Activated CD4-positive, alpha-beta T cell treated with anti-CD3 and anti-CD28 coated beads, Interleukin-2, amount 50 U/mL, for 24 hours (primary cell): Measurements from ENCODE around the gene XRN2.
"Not testable (repeated sequence)": the region's sequence is repeated elsewhere in the genome, so short reads cannot be mapped to it uniquely, and the experiment has no call there.

Experiments
- DNase-seq, 2 donors: peaks; one replicate each; pipeline ENCODE4 v3.0.0-alpha.2; 2020; ENCODE audit warnings: low read depth in 1 of 2, low spot score in 1 of 2

The XRN2 gene

GRCh38 chr20:21423712-21424111, 120.6 kb downstream of the XRN2 start:
- not testable (repeated sequence) for DNase-seq

- no peak for DNase-seq
Observed at GRCh38 chr20:21424846-21425245, 121.7 kb downstream of the XRN2 start.

- no peak for DNase-seq
Observed at GRCh38 chr20:21430020-21430419, 126.9 kb downstream of the XRN2 start.

GRCh38 chr20:21432911-21433310, 129.8 kb downstream of the XRN2 start:
- no peak for DNase-seq

GRCh38 chr20:21433329-21433890, 130.3 kb downstream of the XRN2 start:
- DNase-seq, result no peak

- DNase-seq, result no peak
Observed at GRCh38 chr20:21435576-21435975, 132.4 kb downstream of the XRN2 start.

- no peak for DNase-seq
Observed at GRCh38 chr20:21436205-21436604, 133.1 kb downstream of the XRN2 start.

GRCh38 chr20:21437248-21437647, 134.1 kb downstream of the XRN2 start:
- DNase-seq, result no peak

- no peak for DNase-seq
Observed at GRCh38 chr20:21437816-21438215, 134.7 kb downstream of the XRN2 start.
